T-helper 17 cell (primary cell): Measurements from ENCODE around the gene AP3S2. TPM values are rescaled to one million over a fixed set of nuclear protein-coding genes. Genes with fewer than 3 reads are reported as not detected.

Experiments
- ATAC-seq: fragments of 150-1000 bp; cut with Tn5 transposase; 2 replicates; pipeline ENCODE4 v1.10.0; 2021; ENCODE audit warnings: mild to moderate bottlenecking, moderate library complexity
- DNase-seq, 3 donors: peaks; one replicate each; pipeline versions ENCODE4 v3.0.0 to v3.0.0-alpha.2; 2020 to 2021
- H3K9me3 ChIP-seq: one replicate; pipeline ENCODE4 v1.7.0; 2013; ENCODE audit warnings: low read length, mild to moderate bottlenecking; ENCODE audit not compliant: control insufficient read depth, poor library complexity, severe bottlenecking
- H3K27ac Mint-ChIP-seq: one replicate; pipeline ENCODE4 v1.8.0; 2022; ENCODE audit warnings: mild to moderate bottlenecking, moderate library complexity, mixed read lengths
- H3K27me3 Mint-ChIP-seq: one replicate; pipeline ENCODE4 v1.8.0; 2022; ENCODE audit warnings: mixed read lengths
- H3K36me3 Mint-ChIP-seq: one replicate; pipeline ENCODE4 v1.8.0; 2022; ENCODE audit warnings: low read depth, mixed read lengths
- H3K4me1 Mint-ChIP-seq: one replicate; pipeline ENCODE4 v1.8.0; 2022; ENCODE audit warnings: mild to moderate bottlenecking, mixed read lengths
- H3K4me3 Mint-ChIP-seq: one replicate; pipeline ENCODE4 v1.8.0; 2022; ENCODE audit warnings: mild to moderate bottlenecking, moderate library complexity, mixed read lengths
- total RNA-seq, 4 donors: library from RNA in 2 of 4; stranded (reverse) in 2 of 4; gene quantifications; one replicate each; pipeline ENCODE4 v1.2.3 and lab custom pipeline; 2022 to 2026

Gene AP3S2
- total RNA-seq, 2 donors from 2014 or later = 28.0 to 29.1 TPM

GRCh38 chr15:89808160-89808870 lies 85.5 kb downstream of the AP3S2 start:
- H3K9me3 ChIP-seq = no peaks in the 10 kb centered on the region
- DNase-seq = no peak
- Mint-ChIP-seq H3K36me3 (no peaks in the 10 kb centered on the region), H3K27me3 (no peaks in the 10 kb centered on the region), H3K27ac (no peak overlapping the region), H3K4me1 (peaks cover 3% of the 10 kb centered on the region), H3K4me3 (no peak overlapping the region)
- no peak for ATAC-seq

- no peaks in the 10 kb centered on the region for H3K9me3 ChIP-seq
- ATAC-seq = no peak
- Mint-ChIP-seq H3K27me3 (peaks cover 3% of the 10 kb centered on the region), H3K4me3 (no peak overlapping the region), H3K4me1 (peaks cover 3% of the 10 kb centered on the region), H3K36me3 (no peaks in the 10 kb centered on the region), H3K27ac (no peak overlapping the region)
- DNase-seq = no peak
These were observed 86.1 kb downstream of the AP3S2 start for GRCh38 chr15:89807689-89808088.

GRCh38 chr15:89806559-89807550 lies 86.9 kb downstream of the AP3S2 start:
- no peaks in the 10 kb centered on the region for H3K9me3 ChIP-seq
- H3K4me1 Mint-ChIP-seq = peaks cover 8% of the 10 kb centered on the region
- ATAC-seq = no peak
- no peak overlapping the region for H3K27ac Mint-ChIP-seq
- H3K36me3 Mint-ChIP-seq = peaks cover 2% of the 10 kb centered on the region
- peaks cover 11% of the 10 kb centered on the region for H3K27me3 Mint-ChIP-seq
- no peak overlapping the region for H3K4me3 Mint-ChIP-seq
- no peak for DNase-seq

- ATAC-seq = no peak
- no peak for DNase-seq
- Mint-ChIP-seq H3K27me3 (peaks cover 18% of the 10 kb centered on the region), H3K4me3 (no peak overlapping the region), H3K27ac (no peak overlapping the region), H3K36me3 (peaks cover 3% of the 10 kb centered on the region), H3K4me1 (peaks cover 8% of the 10 kb centered on the region)
- H3K9me3 ChIP-seq = no peaks in the 10 kb centered on the region
These were observed 87.6 kb downstream of the AP3S2 start for GRCh38 chr15:89806210-89806558.

DNA sequence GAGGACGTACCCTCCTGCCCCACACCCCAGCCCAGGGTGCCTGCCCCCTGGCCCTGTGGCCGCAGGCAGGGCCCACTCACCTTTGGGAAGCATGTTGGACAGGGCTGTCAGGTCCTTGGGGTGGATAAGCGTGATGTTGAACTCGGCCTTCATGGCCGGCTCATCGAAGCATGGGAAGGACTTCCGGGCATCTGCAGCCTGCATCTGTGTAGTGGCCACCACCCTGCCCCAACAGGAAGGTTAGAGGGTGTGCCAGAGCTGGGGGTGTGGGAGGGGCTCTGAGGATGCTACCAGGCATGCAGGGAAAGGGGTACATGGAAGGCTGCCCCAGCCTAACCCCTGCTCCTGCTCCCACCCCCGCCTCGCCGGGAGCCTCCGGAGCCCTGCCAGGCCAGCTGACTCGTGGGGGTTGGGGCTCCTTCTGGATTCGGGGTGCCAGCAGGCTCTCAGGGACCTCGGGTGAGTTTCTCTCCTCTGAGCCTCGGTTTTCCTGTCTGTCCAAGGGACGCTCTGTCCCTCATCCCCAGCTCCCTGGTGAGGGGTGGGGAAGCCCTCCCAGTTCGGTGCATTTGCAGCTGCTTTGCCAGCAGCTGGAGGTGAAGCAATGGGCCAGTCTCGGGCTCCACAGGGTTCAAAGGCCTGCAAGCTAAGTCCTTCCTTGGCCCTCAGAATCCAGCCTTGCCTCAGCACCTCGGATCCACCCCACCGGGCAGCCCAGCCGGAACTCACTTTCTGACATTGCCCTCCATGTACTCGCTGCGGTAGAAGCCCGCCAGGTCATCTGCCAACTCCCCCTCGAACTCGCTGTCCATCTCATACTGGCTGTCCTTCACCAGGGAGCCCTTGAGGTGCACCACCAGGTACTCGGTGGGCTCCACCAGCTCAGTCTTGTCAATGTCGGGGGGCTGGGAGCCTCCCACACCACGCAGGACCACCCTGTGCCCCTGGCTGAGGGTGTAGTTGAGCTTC lies 88.3 kb downstream of the AP3S2 start:
- ATAC-seq (no peak), DNase-seq (no peak)
- Mint-ChIP-seq H3K27me3 (peaks cover 25% of the 10 kb centered on the region), H3K4me3 (no peak overlapping the region), H3K36me3 (peaks cover 3% of the 10 kb centered on the region), H3K27ac (no peak overlapping the region), H3K4me1 (peaks cover 8% of the 10 kb centered on the region)
- H3K9me3 ChIP-seq = no peaks in the 10 kb centered on the region

DNA sequence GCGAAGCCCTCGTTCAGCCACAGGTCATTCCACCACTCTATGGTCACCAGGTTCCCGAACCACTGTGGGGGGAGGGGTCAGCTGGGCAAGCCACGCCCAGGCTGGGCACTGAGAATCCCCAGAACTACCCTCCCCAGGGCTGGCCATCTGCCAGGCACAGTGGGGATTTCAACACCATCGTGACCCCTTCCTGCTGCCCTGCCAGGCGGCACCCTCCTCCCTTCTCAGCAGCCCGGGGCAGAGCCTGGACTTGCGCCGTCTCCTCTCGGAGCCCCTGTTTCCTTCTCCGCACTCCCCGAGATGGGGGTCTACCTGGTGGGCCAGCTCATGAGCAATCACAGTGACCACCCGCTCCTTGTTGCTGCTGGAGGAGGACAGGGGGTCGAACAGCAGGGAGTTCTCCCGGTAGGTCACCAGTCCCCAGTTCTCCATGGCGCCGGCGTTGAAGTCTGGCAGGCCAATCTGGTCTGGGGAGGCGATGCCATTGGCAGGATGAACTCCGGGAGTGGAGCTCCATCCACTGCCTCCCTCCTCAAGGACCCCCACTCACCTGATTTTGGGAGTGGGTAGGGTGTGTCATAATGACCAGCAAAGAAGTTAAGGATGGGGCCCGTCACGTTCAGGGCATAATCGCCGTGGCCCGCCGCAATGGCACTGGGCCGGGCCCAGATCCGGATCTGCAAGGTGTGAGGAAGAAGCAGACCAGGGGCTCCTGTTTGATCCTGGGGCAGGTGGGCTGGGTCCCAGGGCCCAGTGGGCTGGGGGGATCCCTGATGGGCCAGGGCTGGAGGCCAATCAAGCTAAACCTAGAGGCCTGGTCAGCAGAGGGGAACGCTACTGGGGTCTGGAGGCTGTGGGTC lies 89.6 kb downstream of the AP3S2 start:
- H3K4me1 Mint-ChIP-seq = peaks cover 8% of the 10 kb centered on the region
- H3K27me3 Mint-ChIP-seq = peaks cover 32% of the 10 kb centered on the region
- ATAC-seq = no peak

DNA sequence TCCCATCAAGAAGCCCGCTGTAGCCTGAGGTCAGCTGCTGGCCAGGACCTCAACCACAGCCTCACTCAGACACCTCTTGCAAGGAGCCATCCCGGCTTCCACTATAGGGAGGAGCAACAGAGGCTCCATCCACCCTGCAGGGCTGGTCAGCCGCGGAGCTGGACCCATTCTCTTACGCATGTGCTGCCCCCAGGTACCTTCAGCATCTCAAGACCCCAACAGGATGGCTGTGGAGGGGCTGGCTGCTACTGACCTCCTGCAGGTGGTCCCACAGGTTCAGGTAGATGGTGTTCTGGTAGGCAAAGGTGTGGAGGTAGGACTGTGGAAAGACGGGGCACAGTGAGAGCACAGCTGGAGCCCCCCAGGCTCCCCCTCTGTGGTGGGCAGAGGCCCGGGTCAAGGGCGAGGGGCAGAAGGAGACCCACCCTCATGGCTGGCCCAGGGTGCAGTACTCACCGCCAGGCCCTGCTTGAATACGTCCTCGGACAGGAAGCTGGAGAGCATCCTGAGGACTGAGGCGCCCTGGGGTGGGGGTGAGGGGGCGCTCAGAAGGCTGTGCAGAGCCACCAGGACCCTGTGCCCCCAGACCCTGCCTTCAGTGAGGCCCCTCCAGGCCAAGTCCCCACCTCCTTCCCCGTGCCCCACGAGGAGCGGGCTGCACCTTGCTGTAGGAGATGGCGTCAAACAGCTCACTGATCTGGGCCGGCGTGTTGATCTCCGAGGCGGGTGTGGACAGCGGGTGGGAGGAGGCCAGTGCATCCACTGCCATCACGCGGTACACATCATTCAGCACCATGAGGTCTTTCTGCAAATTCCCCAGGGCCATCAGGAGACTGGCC lies 90.6 kb downstream of the AP3S2 start:
- no peaks in the 10 kb centered on the region for H3K9me3 ChIP-seq
- DNase-seq (no peak), ATAC-seq (no peak)
- H3K27me3 Mint-ChIP-seq = peaks cover 32% of the 10 kb centered on the region
- no peak overlapping the region for H3K27ac Mint-ChIP-seq
- no peak overlapping the region for H3K4me3 Mint-ChIP-seq
- H3K4me1 Mint-ChIP-seq = peaks cover 8% of the 10 kb centered on the region
- H3K36me3 Mint-ChIP-seq = peaks cover 3% of the 10 kb centered on the region

More for the DNA sequence above, 89.6 kb downstream of the AP3S2 start:
- H3K9me3 ChIP-seq = no peaks in the 10 kb centered on the region
- Mint-ChIP-seq H3K27ac (no peak overlapping the region), H3K4me3 (no peak overlapping the region), H3K36me3 (peaks cover 3% of the 10 kb centered on the region)
- no peak for DNase-seq

DNA sequence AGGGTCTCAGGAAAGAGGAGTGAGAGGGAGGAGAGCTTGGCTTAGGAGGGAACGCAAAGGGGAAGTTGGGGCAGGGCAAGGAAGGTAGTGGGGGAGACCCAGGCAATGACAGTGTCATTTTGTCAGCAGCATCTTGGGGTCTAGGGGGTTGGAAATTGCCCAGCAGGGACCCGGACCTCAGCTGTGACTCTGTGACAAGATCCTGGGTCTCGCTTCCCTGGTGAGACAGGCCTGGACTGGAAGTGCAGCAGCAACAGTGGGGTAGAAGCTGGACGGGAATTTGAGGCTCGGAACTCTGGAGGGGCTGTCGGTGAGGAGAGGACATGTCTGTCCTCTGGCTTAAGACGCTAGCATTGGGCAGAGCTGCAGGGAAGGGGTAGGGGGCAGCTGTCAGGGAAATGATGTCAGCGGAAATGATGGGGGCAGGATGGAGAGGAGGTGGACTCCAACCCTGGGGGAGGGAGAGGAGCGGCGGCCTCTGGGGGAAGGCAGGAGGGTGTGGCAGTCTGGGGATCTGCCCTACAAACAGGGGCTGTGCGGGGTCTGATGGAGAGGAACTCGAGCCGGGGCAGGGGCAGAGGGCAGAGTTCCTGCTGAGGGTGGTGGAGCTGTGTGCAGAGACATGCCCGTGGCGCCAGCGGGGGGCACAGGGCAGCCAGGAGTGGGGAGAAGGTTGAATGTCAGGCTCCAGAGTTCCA lies 91.4 kb downstream of the AP3S2 start:
- Mint-ChIP-seq H3K27me3 (peaks cover 32% of the 10 kb centered on the region), H3K36me3 (peaks cover 3% of the 10 kb centered on the region), H3K4me1 (peaks cover 5% of the 10 kb centered on the region), H3K4me3 (no peak overlapping the region), H3K27ac (no peak overlapping the region)
- ATAC-seq (no peak), DNase-seq (no peak)
- no peaks in the 10 kb centered on the region for H3K9me3 ChIP-seq

- Mint-ChIP-seq H3K36me3 (peaks cover 3% of the 10 kb centered on the region), H3K4me1 (peaks cover 5% of the 10 kb centered on the region), H3K27me3 (peaks cover 32% of the 10 kb centered on the region), H3K4me3 (no peak overlapping the region), H3K27ac (no peak overlapping the region)
- H3K9me3 ChIP-seq = no peaks in the 10 kb centered on the region
- DNase-seq = no peak
- no peak for ATAC-seq
These were observed 92.2 kb downstream of the AP3S2 start for GRCh38 chr15:89801471-89802195.

DNA sequence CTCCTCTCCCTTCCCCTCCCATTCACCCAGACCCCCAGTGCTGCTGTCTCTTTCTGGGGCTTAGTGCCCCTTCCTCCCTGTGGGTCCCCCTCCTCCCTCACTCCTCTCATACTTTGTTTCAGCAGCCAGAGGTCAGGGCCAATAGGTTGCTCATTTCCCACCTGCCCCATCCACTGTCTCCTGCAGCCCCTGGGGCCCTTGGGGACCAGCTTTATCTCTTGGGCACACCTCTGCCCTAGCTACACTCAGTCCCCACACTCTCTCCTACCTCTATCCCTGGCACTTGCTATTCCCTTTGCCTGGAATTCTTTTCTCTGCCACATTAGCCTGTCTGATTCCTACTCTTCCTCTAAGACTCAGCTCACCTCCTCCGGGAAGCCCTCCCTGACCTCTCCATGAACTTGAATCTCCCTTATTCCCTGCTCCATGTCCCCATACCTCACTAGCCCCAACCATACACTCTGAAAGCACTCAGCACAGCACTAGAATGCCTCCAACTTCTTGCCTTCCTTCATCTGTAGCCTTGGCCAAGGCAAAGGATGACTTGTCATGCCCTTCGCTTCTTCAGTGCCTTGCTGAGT lies 93.8 kb downstream of the AP3S2 start:
- ATAC-seq = no peak
- no peak overlapping the region for H3K27ac Mint-ChIP-seq
- no peaks in the 10 kb centered on the region for H3K9me3 ChIP-seq
- no peak for DNase-seq
- peaks cover 3% of the 10 kb centered on the region for H3K36me3 Mint-ChIP-seq
- no peak overlapping the region for H3K4me3 Mint-ChIP-seq
- peaks cover 32% of the 10 kb centered on the region for H3K27me3 Mint-ChIP-seq
- peaks cover 5% of the 10 kb centered on the region for H3K4me1 Mint-ChIP-seq
